Fibroblast of the aortic adventitia (primary cell): ENCODE data around the gene HSD17B10. TPM values are rescaled to one million over a fixed set of nuclear protein-coding genes. Genes with fewer than 3 reads are reported as not detected.

Experiments
- DNase-seq: peaks from one replicate; pipeline ENCODE4 v3.0.0-alpha.2; 2010; ENCODE audit warnings: low read depth
- H3K4me3 ChIP-seq: 2 replicates; pipeline ENCODE4 v1.5.1; 2011; ENCODE audit warnings: low read depth, mild to moderate bottlenecking, control low read depth, low read length, moderate library complexity
- CTCF ChIP-seq: IDR thresholded peaks from 2 replicates; pipeline ENCODE4 v1.5.1; 2011; ENCODE audit warnings: mild to moderate bottlenecking, low read length, control low read depth, inconsistent platforms; ENCODE audit not compliant: insufficient read depth
- total RNA-seq: library from RNA; depleted of rRNA; stranded (reverse); fragments of >200 nt; gene quantifications from 2 replicates; pipeline ENCODE4 v1.2.3, GENCODE V29; 2012; ENCODE audit warnings: low replicate concordance

HSD17B10 gene
- total RNA-seq, 1 donor, result 52.7 TPM

GRCh38 chrX:53438832-53439230 lies 4.7 kb upstream of the HSD17B10 start:
- no peak for DNase-seq
- no peak for TF ChIP-seq CTCF
- no peak overlapping the region for H3K4me3 ChIP-seq

- H3K4me3 ChIP-seq, result no peak overlapping the region
- no peak for TF ChIP-seq CTCF
- no peak for DNase-seq
These were observed 4.1 kb upstream of the HSD17B10 start for GRCh38 chrX:53438174-53438831.

GRCh38 chrX:53437206-53437605 lies 3.0 kb upstream of the HSD17B10 start:
- H3K4me3 ChIP-seq, result no peak overlapping the region
- no peak for TF ChIP-seq CTCF
- no peak for DNase-seq

GRCh38 chrX:53435997-53436396 lies 1.8 kb upstream of the HSD17B10 start:
- TF ChIP-seq CTCF, result peak; percentile 94
- peak; percentile 71 for DNase-seq
- no peak overlapping the region for H3K4me3 ChIP-seq

GRCh38 chrX:53430231-53430630 lies 3.9 kb downstream of the HSD17B10 start:
- TF ChIP-seq CTCF, result no peak

GRCh38 chrX:53429755-53430154 lies 4.4 kb downstream of the HSD17B10 start:
- TF ChIP-seq CTCF, result no peak
- no peak for DNase-seq
- H3K4me3 ChIP-seq, result no peak overlapping the region

More at GRCh38 chrX:53430231-53430630, 3.9 kb downstream of the HSD17B10 start:
- no peak overlapping the region for H3K4me3 ChIP-seq
- no peak for DNase-seq

- peak within 1 kb of the TSS; percentile 81 for H3K4me3 ChIP-seq
- TF ChIP-seq CTCF, result no peak
- DNase-seq, result no peak
These were observed 11.3 kb downstream of the HSD17B10 start, which contains the start of gene RIBC1 for GRCh38 chrX:53422861-53423306. TSS of gene RIBC1 (plus strand) at chrX:53422873. CDS start at chrX:53426277, 3,404 bp downstream.
